Endothelial cell of coronary artery (primary cell): Measurements from ENCODE around the gene CLK3. TPM values are rescaled to one million over a fixed set of nuclear protein-coding genes. Genes with fewer than 3 reads are reported as not detected.

ENCODE experiments used
- total RNA-seq: library from RNA; depleted of rRNA; stranded (reverse); fragments of >200 nt; gene quantifications from 2 replicates; pipeline ENCODE4 v1.2.3, GENCODE V29; 2014

CLK3 gene
- total RNA-seq = 47.8 and 51.5 TPM in 2 replicates

DNA sequence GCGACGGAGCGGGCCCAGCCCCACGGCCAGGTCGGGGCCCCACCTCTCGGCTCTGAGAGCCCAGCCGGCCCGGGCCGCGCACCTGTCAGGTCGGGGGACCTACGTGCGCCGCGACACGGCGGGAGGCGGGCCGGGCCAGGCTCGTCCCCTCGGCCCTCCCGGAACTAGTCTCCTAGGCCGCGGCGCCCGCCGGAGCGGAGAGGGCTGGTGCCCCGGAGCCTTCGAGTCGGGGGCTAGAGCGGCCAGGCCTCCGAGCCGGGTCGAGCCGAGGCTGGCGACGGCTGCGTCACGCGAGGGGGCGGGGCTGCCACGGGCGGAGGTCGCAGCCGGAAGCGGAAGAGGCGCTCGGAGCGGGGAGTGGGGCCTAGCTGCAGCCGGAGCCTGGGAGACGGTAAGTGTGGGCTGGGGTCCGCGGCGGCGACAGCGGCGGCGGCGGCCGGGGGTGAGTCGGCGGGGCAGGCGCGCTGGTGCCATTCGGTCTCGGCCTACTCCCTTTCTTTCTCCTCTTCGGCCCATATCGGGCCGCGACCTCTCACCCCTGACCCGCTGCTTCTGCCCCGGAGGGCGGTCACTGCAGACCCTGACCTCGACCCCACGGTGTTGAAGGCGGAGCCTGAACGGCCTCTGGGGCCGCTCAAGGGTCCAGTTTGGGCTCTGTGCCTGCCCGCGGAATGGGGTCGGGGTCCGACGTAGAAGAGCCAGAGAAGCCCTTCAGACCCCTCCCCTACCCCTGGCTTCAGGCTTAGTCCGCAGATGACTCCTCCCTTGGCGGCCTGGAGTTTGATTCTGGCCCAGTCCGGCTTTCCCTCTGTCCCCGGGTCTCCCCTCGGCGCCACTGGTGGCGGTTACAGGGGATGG, at the start of gene CLK3:
CLK3 (plus strand) TSS at position 329 of the 858 bp plus-strand sequence. CDS start 3,361 bp downstream, outside the sequence.

Other genes with a start within 250 kb of the CLK3 start
- not detected in 2 replicates for gene CYP11A1, start 248.2 kb upstream of the CLK3 start, total RNA-seq
- 1.9 and 2.0 TPM in 2 replicates for gene SEMA7A, start 181.9 kb upstream of the CLK3 start, total RNA-seq
- 21.6 and 23.1 TPM in 2 replicates for gene UBL7, start 154.7 kb upstream of the CLK3 start, total RNA-seq
- gene ARID3B, start 74.6 kb upstream of the CLK3 start, total RNA-seq = 1.3 and 1.4 TPM in 2 replicates
- gene EDC3, start 80.2 kb downstream of the CLK3 start, total RNA-seq = 12.7 and 13.6 TPM in 2 replicates
- 3.0 and 5.5 TPM in 2 replicates for gene CYP1A1, start 109.7 kb downstream of the CLK3 start, total RNA-seq
- not detected in 2 replicates for gene CYP1A2, start 133.0 kb downstream of the CLK3 start, total RNA-seq
- 38.4 and 41.5 TPM in 2 replicates for gene CSK, start 166.2 kb downstream of the CLK3 start, total RNA-seq
- gene LMAN1L, start 197.0 kb downstream of the CLK3 start, total RNA-seq = not detected in 2 replicates
- not detected in 2 replicates for gene CPLX3, start 210.8 kb downstream of the CLK3 start, total RNA-seq
- 13.4 and 14.9 TPM in 2 replicates for gene ULK3, start 227.3 kb downstream of the CLK3 start, total RNA-seq